HepG2 (cell line): ENCODE measurements around the gene ATRX. TPM values are rescaled to one million over a fixed set of nuclear protein-coding genes. Genes with fewer than 3 reads are reported as not detected.

Experiments used
- BRF2 ChIP-seq: sonication (generic); formaldehyde crosslinking; IDR thresholded peaks from 2 replicates; pipeline ENCODE4 v1.8.1; 2022; ENCODE audit warnings: mild to moderate bottlenecking, missing genetic modification reagents
- GATAD2A ChIP-seq: IDR thresholded peaks from 2 replicates; pipeline ENCODE4 v1.6.1; 2016
- HOMEZ ChIP-seq: IDR thresholded peaks from 2 replicates; pipeline ENCODE4 v1.6.1; 2016; ENCODE audit warnings: low read depth
- MAZ ChIP-seq, 2 experiments: sonication (generic) in 1 of 2; formaldehyde crosslinking in 1 of 2; IDR thresholded peaks; 2 replicates each; pipeline versions ENCODE4 v1.5.0 to v1.6.1; 2012 to 2020; ENCODE audit warnings: low read depth in 2 of 2, mild to moderate bottlenecking in 2 of 2, borderline replicate concordance in 1 of 2, improper control_type of control experiment in 1 of 2, low read length in 1 of 2, missing genetic modification reagents in 1 of 2, moderate library complexity in 1 of 2
- TARDBP ChIP-seq: sonication (generic); formaldehyde crosslinking; IDR thresholded peaks from 2 replicates; pipeline ENCODE4 v1.8.0; 2022; ENCODE audit warnings: mild to moderate bottlenecking, missing genetic modification reagents
- TCF7 ChIP-seq: sonication (generic); IDR thresholded peaks from 2 replicates; pipeline ENCODE4 v1.6.1; 2016; ENCODE audit warnings: antibody characterized with exemption, low read depth
- TMF1 ChIP-seq: sonication (generic); formaldehyde crosslinking; IDR thresholded peaks from 2 replicates; pipeline ENCODE4 v1.8.1; 2022; ENCODE audit warnings: low read depth, missing genetic modification reagents
- TP53 ChIP-seq: sonication (generic); formaldehyde crosslinking; conservative IDR thresholded peaks from 2 replicates; pipeline ENCODE4 v1.4.0; 2020; ENCODE audit warnings: missing genetic modification reagents
- ZBED4 ChIP-seq: sonication (generic); formaldehyde crosslinking; IDR thresholded peaks from 2 replicates; pipeline ENCODE4 v1.4.0; 2020; ENCODE audit warnings: missing genetic modification reagents, borderline replicate concordance
- ZBTB2 ChIP-seq: sonication (generic); formaldehyde crosslinking; IDR thresholded peaks from 2 replicates; pipeline ENCODE4 v1.8.0; 2022; ENCODE audit warnings: low read depth, missing genetic modification reagents
- ZNF337 ChIP-seq: sonication (generic); formaldehyde crosslinking; IDR thresholded peaks from 2 replicates; pipeline ENCODE4 v1.5.1; 2020; ENCODE audit warnings: missing genetic modification reagents, low read depth, mild to moderate bottlenecking, borderline replicate concordance
- ZNF362 ChIP-seq: sonication (generic); formaldehyde crosslinking; IDR thresholded peaks from 2 replicates; pipeline ENCODE4 v1.4.0; 2020; ENCODE audit warnings: missing genetic modification reagents, mild to moderate bottlenecking, borderline replicate concordance
- ZNF414 ChIP-seq: sonication (generic); formaldehyde crosslinking; IDR thresholded peaks from 2 replicates; pipeline ENCODE4 v1.5.0; 2020; ENCODE audit warnings: missing genetic modification reagents
- ZNF737 ChIP-seq: sonication (generic); formaldehyde crosslinking; IDR thresholded peaks from 2 replicates; pipeline ENCODE4 v1.5.0; 2020; ENCODE audit warnings: missing genetic modification reagents, mild to moderate bottlenecking, borderline replicate concordance
- ZNF83 ChIP-seq: sonication (generic); formaldehyde crosslinking; IDR thresholded peaks from 2 replicates; pipeline ENCODE4 v1.4.0; 2020; ENCODE audit warnings: missing genetic modification reagents, mild to moderate bottlenecking, borderline replicate concordance
- ZSCAN5A ChIP-seq: sonication (generic); formaldehyde crosslinking; IDR thresholded peaks from 2 replicates; pipeline ENCODE4 v1.8.0; 2022; ENCODE audit warnings: mild to moderate bottlenecking, missing genetic modification reagents, borderline replicate concordance
- polyA plus RNA-seq, 8 experiments: library from polyadenylated mRNA; depleted of rRNA in 3 of 8; stranded (reverse) in 7 of 8; unstranded in 1 of 8; fragments of >200 nt; fragmentation: Illumina TruSeq in 4 of 8; extraction: Trizol in 4 of 8; gene quantifications; 2 replicates each; pipeline versions ENCODE4 v1.2.1 to v1.2.3, GENCODE V29; 2011 to 2016; ENCODE audit warnings: low read depth in 4 of 8, missing spikeins in 1 of 8, mixed read lengths in 1 of 8; ENCODE audit not compliant: insufficient read depth in 1 of 8
- total RNA-seq, 5 experiments: library from RNA; depleted of rRNA; stranded (reverse); fragments of >200 nt; fragmentation: Illumina TruSeq; extraction: Trizol; gene quantifications; 2 replicates each; pipeline ENCODE4 v1.2.3, GENCODE V29; 2016; ENCODE audit warnings: low read depth in 1 of 5

The ATRX gene
- total and polyA plus RNA-seq, 2 of the 13 experiments (the other 11 are each of a cell fraction or from before 2014, with no cell fraction given) = 26.1 to 44.5 TPM

GRCh38 chrX:77719388-77719787 lies 66.6 kb downstream of the ATRX start (continued):
- TF ChIP-seq ZNF737 (CRISPR knock-in tag) (no peak), ZSCAN5A (CRISPR knock-in tag) (no peak), MAZ (IDR thresholded peaks at IDR 0.05; ENCODE audit: borderline replicate concordance, low read depth, low read length) (no peak), MAZ (CRISPR knock-in tag; IDR thresholded peaks at IDR 0.05; ENCODE audit: low read depth) (no peak), ZNF83 (CRISPR knock-in tag) (no peak), TCF7 (peak; percentile 58), ZBED4 (CRISPR knock-in tag) (no peak), ZNF362 (CRISPR knock-in tag) (0 out of 2 replicates have a peak, but pooled peaks have one; percentile 26), ZNF414 (no peak), BRF2 (no peak), GATAD2A (CRISPR knock-in tag) (0 out of 2 replicates have a peak, but pooled peaks have one; percentile 30), TMF1 (CRISPR knock-in tag) (no peak), TARDBP (CRISPR knock-in tag) (no peak), TP53 (CRISPR knock-in tag) (no peak), HOMEZ (no peak), ZNF337 (CRISPR knock-in tag) (no peak), ZBTB2 (CRISPR knock-in tag) (no peak)
